Measurements from ENCODE around the gene SERGEF.

GRCh38 chr11:18001191-18001590, 11.7 kb downstream of the SERGEF start:
- no peak for TF ChIP-seq CTCF (IDR thresholded peaks at IDR 0.05; ENCODE audit: low read depth, low read length, poor library complexity, severe bottlenecking)
- TF ChIP-seq EZH2phosphoT487 (IDR thresholded peaks at IDR 0.05; ENCODE audit: borderline replicate concordance, low read length), result no peak
